ENCODE data around the gene ORM1.
"Not testable (repeated sequence)": the region's sequence is repeated elsewhere in the genome, so short reads cannot be mapped to it uniquely, and the experiment has no call there.

The ORM1 gene

DNA sequence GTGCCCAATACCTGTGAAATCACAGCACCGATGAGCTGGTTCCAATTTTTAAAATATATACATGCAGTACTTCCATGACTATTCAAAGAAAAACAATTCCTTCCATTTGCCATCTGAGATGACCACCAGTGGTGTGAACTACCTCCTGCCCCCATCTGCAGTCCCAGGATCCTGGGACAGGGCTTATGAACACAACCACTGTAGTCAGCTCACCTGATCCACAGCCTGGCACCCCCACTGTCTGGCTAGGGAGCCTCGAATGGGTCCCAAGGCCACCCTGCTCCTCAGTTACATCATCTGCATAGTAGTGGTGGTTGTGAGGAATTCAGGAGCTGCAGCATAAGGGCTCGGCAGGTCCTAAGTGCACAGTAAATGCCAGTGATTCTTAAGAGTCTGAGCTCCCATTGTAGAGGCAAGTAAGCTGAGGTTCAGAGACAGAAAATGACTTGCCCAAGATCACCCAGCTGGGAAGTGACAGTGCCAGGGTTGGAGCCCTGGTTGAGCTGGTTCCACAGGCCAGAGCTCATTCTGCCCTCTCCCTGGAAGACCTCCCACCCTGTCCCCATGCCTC lies 2.9 kb downstream of the ORM1 start:
- DNase-seq = not testable (repeated sequence)

DNA sequence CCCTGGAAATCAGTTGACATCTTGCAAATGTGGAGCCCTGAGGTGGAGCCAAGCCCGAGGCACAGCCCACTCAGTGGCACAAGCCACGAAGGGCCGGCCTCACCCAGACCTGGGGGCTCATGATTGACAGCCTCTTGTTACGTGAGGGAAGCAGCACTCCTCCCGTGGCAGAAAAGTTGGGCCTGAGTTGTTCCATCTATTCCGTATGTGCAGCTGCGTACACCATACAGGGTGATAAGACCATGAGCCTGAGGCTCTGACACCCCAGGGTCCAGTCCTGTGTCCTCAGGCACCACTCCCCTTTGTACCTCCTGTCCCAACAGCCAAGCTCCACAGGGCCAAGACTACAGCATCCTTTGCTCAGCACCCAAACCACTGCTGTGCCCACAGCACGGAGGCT lies 4.9 kb downstream of the ORM1 start:
- DNase-seq = no peak

GRCh38 chr9:114328357-114328820 lies 5.5 kb downstream of the ORM1 start:
- not testable (repeated sequence) for DNase-seq

DNA sequence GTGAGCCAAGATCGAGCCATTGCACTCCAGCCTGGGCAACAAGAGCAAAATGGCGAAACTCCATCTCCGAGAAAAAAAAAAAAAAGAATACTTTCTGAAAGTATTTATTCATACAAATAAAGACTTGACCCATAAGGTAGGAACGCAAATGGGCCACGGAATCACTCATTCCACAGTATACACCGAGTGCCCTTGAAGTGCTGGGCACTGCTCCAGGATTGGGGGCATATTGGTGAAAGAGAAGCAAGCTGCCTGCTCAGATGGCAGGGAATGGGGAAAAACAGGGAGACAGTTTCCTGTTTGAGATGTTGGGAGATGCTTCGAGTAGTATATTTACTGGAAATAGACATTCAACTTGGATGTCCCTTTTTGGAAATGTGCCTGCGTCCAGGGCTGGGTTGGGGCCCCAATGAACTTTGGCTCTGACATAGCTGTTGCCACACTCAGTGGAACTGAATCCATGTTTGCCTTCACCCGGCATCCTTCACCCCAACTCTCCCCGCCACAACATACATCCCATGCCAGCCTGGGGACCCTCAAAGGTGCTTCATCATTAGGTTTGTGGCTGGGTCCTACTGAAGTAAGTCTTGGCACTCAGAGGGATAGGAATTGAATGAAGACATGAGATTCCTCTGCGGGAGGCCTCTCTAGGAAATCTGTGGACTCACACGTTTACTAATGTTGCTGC lies 6.2 kb downstream of the ORM1 start:
- DNase-seq = not testable (repeated sequence)

GRCh38 chr9:114329625-114330022 lies 6.7 kb downstream of the ORM1 start, which contains the start of gene ORM2:
ORM2 (plus strand) TSS chr9:114329869; CDS start chr9:114329905, 36 bp downstream.
- DNase-seq = not testable (repeated sequence)

- no peak for DNase-seq
Observed at GRCh38 chr9:114330636-114331035, 7.7 kb downstream of the ORM1 start.

- DNase-seq = not testable (repeated sequence)
Observed at GRCh38 chr9:114331229-114332195, 8.6 kb downstream of the ORM1 start.

DNA sequence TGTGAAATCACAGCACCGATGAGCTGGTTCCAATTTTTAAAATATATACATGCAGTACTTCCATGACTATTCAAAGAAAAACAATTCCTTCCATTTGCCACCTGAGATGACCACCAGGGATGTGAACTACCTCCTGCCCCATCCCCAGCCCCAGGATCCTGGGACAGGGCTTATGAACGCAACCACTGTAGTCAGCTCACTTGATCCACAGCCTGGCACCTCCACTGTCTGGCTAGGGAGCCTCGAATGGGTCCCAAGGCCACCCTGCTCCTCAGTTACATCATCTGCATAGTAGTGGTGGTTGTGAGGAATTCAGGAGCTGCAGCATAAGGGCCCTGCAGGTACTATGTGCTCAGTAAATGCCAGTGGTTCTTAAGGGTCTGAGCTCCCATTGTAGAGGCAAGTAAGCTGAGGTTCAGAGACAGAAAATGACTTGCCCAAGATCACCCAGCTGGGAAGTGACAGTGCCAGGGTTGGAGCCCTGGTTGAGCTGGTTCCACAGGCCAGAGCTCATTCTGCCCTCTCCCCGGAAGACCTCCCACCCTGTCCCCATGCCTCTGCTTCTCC lies 9.7 kb downstream of the ORM1 start:
- not testable (repeated sequence) for DNase-seq

DNA sequence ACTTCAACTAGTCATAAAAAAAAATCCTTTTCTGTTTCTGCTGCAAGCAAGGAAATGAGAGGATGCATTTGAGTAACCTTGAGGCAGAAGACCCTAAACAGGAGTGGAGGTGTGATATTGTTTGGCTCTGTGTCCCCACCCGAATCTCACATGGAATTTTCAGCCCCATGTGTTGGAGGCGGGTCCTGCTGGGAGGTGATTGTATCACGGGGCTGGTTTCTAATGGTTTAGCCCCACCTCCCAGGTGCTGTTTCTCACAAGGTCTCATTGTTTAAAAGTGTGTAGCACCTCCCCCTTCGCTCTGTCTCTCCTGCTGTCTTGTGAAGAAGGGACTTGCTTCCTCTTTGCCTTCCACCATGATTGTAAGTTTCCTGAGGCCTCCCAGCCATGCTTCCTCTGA lies 10.8 kb downstream of the ORM1 start:
- DNase-seq = not testable (repeated sequence)

DNA sequence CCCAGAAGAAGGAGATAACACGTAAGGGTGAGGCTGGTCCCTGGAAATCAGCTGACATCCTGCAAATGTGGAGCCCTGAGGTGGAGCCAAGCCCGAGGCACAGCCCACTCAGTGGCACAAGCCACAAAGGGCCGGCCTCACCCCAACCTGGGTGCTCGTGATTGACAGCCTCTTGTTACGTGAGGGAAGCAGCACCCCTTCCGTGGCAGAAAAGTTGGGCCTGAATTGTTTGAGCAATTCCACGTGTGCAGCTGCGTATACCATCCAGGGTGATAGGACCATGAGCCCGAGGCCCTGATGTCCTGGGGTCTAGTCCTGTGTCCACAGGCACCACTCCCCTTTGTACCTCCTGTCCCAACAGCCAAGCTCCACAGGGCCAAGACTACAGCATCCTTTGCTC lies 11.6 kb downstream of the ORM1 start:
- DNase-seq = no peak

- DNase-seq = no peak
Observed at GRCh38 chr9:114335745-114336144, 12.8 kb downstream of the ORM1 start.

DNA sequence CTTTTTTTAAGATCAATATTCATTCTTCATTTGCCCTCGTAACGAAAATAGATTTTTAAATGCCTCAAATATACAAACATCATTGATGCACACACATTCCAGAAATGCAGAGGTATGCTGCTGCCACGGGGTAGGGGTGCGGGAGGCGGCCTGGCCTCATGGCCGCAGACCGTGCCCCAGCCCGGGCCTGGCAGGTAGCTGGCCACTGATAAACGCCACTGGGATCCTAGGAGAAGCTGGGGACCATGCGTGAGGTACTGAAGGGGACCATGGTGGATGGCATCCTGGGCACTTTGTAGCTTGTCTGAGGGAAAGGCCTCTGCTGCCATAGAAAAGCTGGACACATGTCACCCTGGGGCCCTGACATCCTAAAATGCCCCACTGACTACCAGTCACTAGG lies 13.3 kb downstream of the ORM1 start:
- no peak for DNase-seq

- DNase-seq = no peak
Observed at GRCh38 chr9:114336699-114337395, 13.9 kb downstream of the ORM1 start.

- no peak for DNase-seq
Observed at GRCh38 chr9:114338187-114338586, 15.3 kb downstream of the ORM1 start.

DNA sequence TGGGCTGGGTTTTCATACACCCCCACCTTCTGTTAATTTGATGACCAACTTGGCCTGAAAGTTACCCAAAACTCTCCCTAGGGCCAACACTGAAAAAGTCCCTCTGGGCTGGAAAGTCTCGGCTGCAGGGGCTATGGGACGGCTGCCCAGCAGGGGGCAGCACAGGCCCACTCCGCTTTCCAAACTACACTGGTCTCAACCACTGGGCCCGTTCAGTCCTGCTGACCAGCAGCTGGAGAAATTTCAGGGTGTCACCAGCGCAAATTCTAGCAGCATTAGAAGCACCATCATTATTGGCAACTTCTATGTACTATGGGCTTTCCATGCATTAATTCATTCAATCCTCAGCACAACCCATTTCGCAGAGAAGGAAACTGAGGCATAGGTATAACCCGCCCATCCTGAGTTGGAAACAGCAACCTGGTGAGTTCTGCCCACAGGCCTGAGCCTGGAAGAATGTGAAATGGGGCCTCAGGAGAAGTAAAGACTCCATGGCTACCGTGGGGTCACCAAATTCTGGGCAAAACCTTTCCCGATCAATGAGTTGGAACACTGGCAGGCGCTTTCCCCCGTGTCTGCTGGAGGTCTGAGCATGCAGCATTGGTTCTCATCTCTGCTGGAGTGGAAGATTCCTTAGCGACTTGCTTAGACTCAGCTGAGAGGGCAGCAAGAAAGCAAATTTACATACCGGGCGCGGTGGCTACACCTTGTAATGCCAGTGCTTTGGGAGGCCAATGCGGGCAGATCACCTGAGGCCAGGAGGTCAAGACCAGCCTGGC lies 16.4 kb downstream of the ORM1 start:
- DNase-seq = peak; percentile 32

DNA sequence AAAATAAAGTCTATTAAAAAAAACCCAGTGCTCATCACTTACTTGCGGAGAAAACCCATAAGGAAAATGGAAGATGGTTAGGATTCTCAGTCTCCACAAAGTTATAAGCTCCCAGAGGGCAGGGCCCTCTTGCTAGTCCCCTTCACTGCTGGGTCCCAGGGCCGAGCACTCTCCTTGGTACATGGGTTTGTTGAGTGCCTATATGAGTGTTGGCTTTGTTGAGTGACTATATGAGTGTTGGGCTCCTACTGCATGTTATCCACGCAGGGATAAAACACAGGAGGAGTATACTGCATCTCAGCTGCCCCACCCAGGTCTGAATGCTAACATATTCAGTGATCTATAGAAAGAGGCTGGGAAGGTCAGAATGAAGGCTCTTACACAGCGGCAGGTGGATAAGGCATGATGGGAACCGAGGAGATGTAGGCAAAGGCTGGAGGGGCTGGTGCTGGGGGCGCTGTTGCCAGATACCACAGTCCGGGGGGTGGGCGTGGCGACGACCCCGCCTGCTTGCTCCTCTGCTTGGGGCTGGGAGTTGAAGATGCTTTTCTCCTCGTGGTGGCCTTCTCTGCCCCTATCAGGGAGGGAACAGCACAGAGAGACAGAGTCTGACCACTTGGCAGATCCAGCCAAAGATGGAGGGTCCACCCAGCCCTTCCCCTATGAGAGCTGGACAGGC lies 18.4 kb downstream of the ORM1 start:
- DNase-seq = no peak

DNA sequence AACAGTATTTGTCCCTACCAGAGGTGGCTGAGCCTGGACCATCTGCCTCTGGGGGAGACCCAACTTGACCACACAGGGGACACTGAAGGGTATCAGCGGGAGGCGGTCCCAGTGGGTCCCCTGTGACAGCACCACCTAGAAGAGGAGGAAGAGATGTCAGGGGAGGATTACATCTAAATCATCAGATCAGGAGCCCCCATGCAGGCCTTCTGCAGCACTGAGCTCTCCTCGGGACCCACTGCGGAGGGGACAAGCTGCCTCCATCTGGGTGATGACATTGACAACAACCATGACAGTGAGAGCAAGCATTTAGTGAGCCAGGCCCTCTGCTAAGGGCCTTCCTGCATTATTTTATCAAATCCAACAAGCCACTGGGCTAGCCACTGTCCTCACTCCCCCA lies 19.1 kb downstream of the ORM1 start:
- DNase-seq = no peak

GRCh38 chr9:114342755-114343440 lies 20.0 kb downstream of the ORM1 start:
- no peak for DNase-seq

DNA sequence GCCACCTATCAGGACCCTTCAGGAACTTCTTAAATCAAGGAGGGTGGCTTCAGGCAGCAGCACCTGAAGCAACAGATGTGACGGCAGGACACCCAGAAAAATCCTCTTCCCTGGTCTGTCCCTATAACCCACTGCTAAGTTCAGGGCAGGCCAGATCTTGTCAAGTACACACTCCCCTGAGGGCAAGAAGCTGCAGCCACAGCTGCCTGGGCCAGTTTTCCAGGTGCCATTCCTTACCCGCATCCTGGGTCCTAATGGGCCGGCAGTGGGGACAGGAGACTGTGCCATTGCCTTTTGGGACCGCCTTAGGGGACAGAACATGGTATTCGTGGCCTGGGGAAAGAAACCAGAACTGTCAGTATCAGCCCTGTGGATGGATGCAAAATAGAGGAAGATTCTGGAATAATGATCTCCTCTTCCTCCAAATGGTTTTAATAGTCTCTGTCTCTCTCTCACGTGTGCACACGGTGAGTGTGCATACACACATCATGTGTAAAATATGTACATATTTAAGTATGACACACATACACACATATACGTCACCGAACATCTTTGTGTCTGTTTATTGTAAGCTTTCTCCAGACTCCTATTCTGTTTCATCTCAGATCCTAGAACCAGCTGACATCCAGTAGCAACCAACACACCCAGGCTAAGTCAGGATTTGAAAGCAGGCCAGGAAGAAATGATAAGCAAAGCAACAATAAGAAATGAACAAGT lies 20.7 kb downstream of the ORM1 start:
- DNase-seq = no peak

DNA sequence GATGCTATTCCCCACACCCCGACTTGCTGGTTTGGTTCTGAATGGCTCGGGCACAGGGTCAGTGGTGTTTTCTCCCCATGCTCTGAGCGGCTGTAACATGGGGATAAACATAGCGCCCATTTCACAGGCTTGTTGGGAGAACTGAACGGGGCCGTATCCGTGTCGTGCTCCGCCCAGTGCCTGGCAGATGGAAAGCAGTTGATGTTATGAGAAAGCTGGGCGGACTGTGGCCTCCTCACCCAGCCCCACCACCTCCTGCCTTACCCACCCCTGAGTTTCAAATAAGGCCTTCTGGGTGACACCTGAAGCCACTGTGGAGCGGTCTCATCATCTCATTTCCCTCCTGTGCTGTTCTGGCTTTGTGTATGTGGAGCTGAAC lies 21.3 kb downstream of the ORM1 start:
- no peak for DNase-seq
